HEK293T (cell line): ENCODE results near the gene TLE1.

Experiments used
- FOXA1 ChIP-seq: fragments of 450-650 bp; IDR thresholded peaks from 2 replicates; pipeline ENCODE4 v1.6.1; 2016; ENCODE audit warnings: mild to moderate bottlenecking
- FOXM1 ChIP-seq: fragments of 450-650 bp; IDR thresholded peaks from 2 replicates; pipeline ENCODE4 v1.6.1; 2017; ENCODE audit warnings: mild to moderate bottlenecking, borderline replicate concordance
- TF ChIP-seq, protein P1 (sequence below): fragments of 450-650 bp; IDR thresholded peaks from 2 replicates; pipeline ENCODE4 v1.6.1; 2016

DNA sequence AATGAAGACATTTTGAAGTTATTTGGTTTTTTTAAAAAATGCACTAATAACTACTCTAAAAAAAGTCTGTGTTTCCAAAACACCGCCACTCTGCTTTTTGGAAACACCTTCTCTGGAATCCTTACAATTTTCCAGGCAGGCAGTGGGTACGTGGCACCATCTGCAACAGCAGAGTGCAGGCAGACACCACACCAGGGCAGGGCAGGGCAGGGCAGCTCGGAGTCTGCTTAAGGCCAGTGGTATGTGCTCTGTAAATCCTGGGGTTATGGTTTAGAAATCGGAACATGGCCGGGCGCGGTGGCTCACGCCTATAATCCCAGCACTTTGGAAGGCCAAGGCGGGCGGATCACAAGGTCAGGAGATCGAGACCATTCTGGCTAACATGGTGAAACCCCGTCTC is 97.6 kb downstream of the TLE1 start:
- no peak for TF ChIP-seq FOXM1
- no peak for TF ChIP-seq FOXA1
- TF ChIP-seq, protein P1, sequence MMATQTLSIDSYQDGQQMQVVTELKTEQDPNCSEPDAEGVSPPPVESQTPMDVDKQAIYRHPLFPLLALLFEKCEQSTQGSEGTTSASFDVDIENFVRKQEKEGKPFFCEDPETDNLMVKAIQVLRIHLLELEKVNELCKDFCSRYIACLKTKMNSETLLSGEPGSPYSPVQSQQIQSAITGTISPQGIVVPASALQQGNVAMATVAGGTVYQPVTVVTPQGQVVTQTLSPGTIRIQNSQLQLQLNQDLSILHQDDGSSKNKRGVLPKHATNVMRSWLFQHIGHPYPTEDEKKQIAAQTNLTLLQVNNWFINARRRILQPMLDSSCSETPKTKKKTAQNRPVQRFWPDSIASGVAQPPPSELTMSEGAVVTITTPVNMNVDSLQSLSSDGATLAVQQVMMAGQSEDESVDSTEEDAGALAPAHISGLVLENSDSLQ = no peak
